SIG-M5 treated with dmso at 0.1 percent for 504 hours (cell line): ENCODE data around the gene LRP8.
"Not testable (repeated sequence)": the region's sequence is repeated elsewhere in the genome, so short reads cannot be mapped to it uniquely, and the experiment has no call there.

ENCODE experiments used
- DNase-seq: peaks from one replicate; lab custom pipeline; 2025; ENCODE audit not compliant: unreplicated experiment; lab: John Stamatoyannopoulos, UW

The LRP8 gene

DNA sequence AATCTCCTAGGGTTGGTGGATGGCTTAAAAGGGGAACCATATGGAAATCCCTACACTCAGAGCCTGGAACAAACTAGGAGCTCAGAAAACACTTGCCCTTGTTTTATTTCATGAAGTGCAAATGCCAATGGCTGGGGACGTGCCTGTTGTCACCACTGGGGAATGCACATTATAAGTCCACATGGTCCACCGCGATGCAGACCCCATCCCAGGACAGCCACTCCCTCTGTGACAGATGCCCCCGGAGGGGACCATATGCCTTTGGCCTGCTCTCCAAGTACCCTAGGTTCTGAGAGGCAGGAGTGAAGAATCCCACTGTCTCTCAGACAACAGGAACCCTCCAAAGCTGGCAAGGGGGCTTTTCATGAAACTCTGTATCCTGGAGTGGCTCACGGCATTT, 42.3 kb downstream of the LRP8 start:
- no peak for DNase-seq

DNA sequence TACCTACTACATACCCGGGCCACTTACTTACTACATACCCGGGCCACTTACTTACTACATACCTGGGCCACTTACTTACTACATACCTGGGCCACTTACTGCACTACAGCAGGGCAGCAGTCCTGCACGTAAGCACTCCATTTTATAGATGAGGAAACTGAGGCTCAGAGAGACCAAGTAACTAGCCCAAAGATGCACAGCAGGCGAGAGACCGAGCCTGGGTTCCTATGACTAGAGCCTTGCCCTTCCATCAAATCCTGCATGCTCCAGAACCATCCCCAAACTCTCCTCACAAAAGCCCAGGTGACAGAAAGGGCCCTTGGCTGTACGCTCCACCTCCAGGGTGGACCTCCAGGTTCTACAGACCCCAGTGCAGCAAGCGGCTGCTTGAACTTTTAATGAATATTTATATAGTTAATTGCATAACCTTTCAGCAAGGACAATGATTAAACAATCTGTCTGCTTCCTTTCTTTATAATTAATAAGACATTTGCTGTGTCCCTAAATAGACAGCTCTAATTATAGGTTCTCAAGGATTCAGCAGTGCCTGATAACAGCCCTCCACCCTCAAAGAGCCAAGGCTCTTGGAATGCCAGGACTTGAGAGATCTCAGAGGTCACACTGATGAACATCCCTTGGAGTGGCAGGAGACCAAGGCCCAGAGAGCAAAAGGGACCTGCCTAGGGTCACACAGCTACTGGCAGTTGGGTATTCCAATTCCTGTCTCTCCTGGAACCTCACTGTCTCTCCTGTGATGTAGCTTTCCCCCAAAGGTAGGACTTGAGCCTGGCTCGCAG, 43.4 kb downstream of the LRP8 start:
- no peak for DNase-seq

GRCh38 chr1:53283156-53283555, 44.7 kb downstream of the LRP8 start:
- DNase-seq: not testable (repeated sequence)

- DNase-seq: no peak
Measured at GRCh38 chr1:53281133-53281532, 46.7 kb downstream of the LRP8 start.

DNA sequence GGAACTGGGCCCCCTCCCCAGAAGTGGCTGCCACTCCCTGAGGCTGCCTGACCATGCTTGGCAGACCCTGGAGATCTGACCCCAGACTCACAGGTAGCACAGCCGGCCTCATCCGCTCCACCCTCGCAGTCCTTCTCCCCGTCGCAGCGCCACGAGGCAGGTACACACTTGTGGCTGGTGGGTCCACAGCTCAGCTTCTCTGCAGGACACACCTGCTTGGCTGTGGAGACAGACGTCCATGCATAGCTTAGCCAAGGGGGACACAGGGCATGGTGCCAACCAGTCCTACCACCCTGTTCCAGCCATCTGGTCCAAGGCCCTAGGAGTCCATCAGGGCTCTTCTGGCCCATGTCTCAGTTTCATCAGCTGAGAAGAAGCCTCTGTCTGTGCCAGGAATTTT, 47.4 kb downstream of the LRP8 start:
- no peak for DNase-seq

- no peak for DNase-seq
Measured at GRCh38 chr1:53279296-53280200, 48.3 kb downstream of the LRP8 start.

DNA sequence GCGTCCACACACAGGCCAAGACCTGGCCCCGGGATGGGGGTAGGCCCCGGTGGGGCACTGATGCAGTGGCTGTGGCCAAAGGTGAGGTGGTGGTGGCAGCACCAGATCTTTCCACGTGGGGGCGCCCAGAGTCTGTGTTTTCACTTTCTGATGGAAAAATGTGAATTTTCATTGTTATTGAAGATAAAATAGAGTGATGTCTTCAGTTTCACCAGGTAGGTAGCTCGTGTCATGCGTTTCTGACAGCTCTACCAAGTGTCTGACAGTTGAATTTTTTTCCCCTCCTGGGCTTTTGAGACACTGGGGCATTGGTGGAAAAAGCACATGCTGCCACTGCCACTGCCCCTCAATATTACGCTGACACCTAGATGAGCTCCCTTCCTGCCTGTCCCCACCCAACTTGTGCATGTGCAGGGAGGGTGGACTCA, 49.6 kb downstream of the LRP8 start:
- DNase-seq: peak; percentile 3

GRCh38 chr1:53277326-53277725, 50.5 kb downstream of the LRP8 start:
- no peak for DNase-seq

DNA sequence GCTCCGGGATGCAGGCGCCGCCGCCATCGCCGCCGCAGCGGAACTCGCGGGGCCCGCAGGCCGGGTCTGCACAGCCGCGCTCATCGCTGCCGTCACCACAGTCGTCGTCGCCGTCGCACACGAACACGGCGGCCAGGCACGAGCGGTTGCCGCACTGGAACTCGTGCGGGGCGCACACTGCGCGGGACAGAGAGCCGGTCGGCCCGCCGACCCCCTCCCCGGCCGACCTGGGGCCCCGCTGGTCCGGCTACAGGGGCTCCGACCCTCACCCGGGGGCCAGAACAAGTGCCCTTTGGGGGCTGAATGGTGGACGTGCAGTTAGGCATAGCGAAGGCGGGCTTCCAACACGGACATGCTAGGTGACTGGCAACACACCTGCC, 51.0 kb downstream of the LRP8 start:
- no peak for DNase-seq

GRCh38 chr1:53276153-53276901, 51.5 kb downstream of the LRP8 start:
- DNase-seq: no peak

GRCh38 chr1:53275566-53275965, 52.3 kb downstream of the LRP8 start:
- DNase-seq: no peak

- no peak for DNase-seq
Measured at GRCh38 chr1:53274541-53275185, 53.2 kb downstream of the LRP8 start.

- no peak for DNase-seq
Measured at GRCh38 chr1:53274026-53274425, 53.8 kb downstream of the LRP8 start.

DNA sequence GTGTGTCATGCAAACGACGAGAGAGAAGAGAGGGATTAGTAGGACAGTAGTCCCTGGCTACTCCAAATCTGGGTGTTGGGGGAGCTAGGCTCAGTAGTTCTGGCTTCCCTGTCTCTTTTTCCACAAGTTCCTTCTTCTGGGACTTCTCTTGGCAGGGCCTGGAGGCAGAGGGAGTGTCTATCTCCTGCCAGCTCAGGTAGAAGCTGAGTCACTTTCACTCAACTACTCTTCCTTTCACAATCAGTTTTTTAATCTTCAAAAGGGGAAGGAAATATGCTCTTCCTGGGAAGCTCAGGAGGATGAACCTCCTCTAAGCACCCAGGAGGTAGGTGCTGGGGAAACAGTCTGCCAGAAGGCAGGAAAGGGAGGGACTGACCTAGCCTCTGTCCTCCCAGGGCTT, 54.3 kb downstream of the LRP8 start:
- DNase-seq: no peak

DNA sequence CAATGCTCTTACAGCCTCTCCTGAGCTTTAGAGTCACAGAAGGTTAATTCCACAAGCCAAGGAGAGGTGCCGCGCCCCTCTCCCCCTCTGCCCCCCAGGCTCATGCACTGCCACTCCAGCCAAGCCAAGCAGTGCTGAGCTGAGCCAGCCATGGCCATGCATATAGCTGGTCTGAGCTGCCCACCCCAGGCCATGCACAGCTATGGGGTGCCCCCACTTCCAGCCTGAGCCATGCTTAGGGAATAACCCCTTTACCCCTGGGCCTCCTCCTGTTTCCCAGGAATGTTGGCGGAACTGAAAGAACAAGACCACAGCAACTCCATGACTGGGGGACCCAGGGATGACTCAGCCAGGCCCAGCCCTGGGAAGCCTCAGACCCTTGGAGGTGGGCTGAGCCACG, 55.5 kb downstream of the LRP8 start:
- DNase-seq: no peak

GRCh38 chr1:53271446-53272090, 56.3 kb downstream of the LRP8 start:
- DNase-seq: no peak

DNA sequence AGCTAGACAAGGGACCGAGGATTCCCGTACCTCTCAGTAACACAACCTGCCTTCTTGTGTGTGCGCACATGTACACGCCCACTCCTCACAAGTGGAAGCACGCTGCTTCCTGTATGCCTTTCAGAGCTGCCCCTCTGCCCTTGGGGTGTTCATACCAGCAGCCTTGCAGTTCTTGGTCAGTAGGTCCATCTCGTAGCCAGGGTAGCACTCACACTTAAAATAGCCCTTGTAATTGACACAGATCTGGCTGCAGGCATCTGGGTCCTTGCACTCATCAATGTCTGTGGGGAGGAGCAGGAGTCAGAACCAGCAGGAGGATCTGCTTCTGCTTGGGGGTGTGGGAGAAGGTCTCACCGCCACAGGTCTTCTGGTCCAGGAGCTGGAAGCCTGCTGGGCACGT, 57.0 kb downstream of the LRP8 start:
- no peak for DNase-seq

DNA sequence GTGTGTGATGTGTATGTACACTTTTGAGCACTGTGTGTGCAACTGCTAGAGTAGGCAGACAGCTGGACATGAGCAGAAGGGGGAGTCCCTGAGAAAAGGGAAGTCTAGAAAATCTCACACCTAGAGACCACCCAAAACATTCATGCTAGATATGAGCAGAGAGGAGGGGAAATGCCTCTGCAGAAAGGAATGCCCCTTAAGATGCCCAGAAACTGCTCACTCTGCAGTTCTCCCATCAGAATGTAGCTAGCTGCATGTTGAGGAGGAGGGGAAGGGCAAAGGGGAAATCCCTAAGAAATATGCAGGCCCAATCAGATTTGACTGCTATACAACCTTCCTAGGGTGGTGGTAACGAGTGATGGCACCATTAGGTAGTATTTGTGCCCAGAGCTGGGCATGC, 57.8 kb downstream of the LRP8 start:
- DNase-seq: no peak

- no peak for DNase-seq
Measured at GRCh38 chr1:53267761-53268160, 60.1 kb downstream of the LRP8 start.

DNA sequence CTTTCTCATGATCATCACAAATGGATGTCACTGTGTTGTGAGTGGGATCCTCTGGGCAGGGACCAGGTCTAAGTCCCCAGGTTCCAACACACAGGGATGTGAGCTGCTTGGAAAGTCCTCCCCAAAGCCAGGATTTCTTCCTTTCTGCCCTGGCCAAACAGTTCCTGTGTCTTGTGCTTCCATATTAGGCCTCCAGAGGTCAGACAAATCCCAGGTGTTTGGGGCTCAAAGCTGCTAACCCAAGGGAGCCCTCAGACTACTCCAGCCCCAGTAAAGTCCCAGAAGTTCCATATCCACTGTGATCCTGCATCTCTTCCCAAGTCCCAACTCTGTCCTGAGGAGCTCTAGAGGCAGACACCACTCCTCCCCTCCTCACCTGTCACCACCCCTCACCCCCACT, 61.8 kb downstream of the LRP8 start:
- no peak for DNase-seq

- no peak for DNase-seq
Measured at GRCh38 chr1:53265581-53265980, 62.3 kb downstream of the LRP8 start.
